ENCODE data around the gene WDR72.

WDR72 gene

GRCh38 chr15:53586799-53587198, 172.7 kb downstream of the WDR72 start:
- DNase-seq (ENCODE audit: low read depth), result peak; percentile 59
- TF ChIP-seq CTCF (IDR thresholded peaks at IDR 0.05; ENCODE audit: insufficient read depth, low read depth, low read length, missing control alignments), result peak; percentile 66

GRCh38 chr15:53581513-53581912, 177.9 kb downstream of the WDR72 start:
- H3K4me3 ChIP-seq (ENCODE audit: low read length), result no peak overlapping the region
- DNase-seq (ENCODE audit: low read depth), result no peak
- TF ChIP-seq CTCF (IDR thresholded peaks at IDR 0.05; ENCODE audit: insufficient read depth, low read depth, low read length, missing control alignments), result no peak

More at GRCh38 chr15:53586799-53587198, 172.7 kb downstream of the WDR72 start:
- no peak overlapping the region for H3K4me3 ChIP-seq (ENCODE audit: low read length)

- no peak for TF ChIP-seq CTCF (IDR thresholded peaks at IDR 0.05; ENCODE audit: insufficient read depth, low read depth, low read length, missing control alignments)
- no peak for DNase-seq (ENCODE audit: low read depth)
- no peak overlapping the region for H3K4me3 ChIP-seq (ENCODE audit: low read length)
Measured at GRCh38 chr15:53580366-53580765, 179.1 kb downstream of the WDR72 start.

- no peak for TF ChIP-seq CTCF (IDR thresholded peaks at IDR 0.05; ENCODE audit: insufficient read depth, low read depth, low read length, missing control alignments)
- DNase-seq (ENCODE audit: low read depth), result no peak
- no peak overlapping the region for H3K4me3 ChIP-seq (ENCODE audit: low read length)
Measured at GRCh38 chr15:53576841-53577240, 182.6 kb downstream of the WDR72 start.

GRCh38 chr15:53573091-53573490, 186.4 kb downstream of the WDR72 start:
- DNase-seq (ENCODE audit: low read depth), result peak; percentile 79
- no peak for TF ChIP-seq CTCF (IDR thresholded peaks at IDR 0.05; ENCODE audit: insufficient read depth, low read depth, low read length, missing control alignments)
- no peak overlapping the region for H3K4me3 ChIP-seq (ENCODE audit: low read length)

GRCh38 chr15:53569751-53570480, 189.5 kb downstream of the WDR72 start:
- TF ChIP-seq CTCF (IDR thresholded peaks at IDR 0.05; ENCODE audit: insufficient read depth, low read depth, low read length, missing control alignments), result no peak
- peak; percentile 77 for DNase-seq (ENCODE audit: low read depth)
- no peak overlapping the region for H3K4me3 ChIP-seq (ENCODE audit: low read length)

- TF ChIP-seq CTCF (IDR thresholded peaks at IDR 0.05; ENCODE audit: insufficient read depth, low read depth, low read length, missing control alignments), result no peak
- no peak for DNase-seq (ENCODE audit: low read depth)
- H3K4me3 ChIP-seq (ENCODE audit: low read length), result no peak overlapping the region
Measured at GRCh38 chr15:53566912-53567311, 192.6 kb downstream of the WDR72 start.
